Measurements from ENCODE around the gene SLC50A1.

SLC50A1 gene

GRCh38 chr1:155135415-155136028, at the start of gene SLC50A1:
SLC50A1 (plus strand) TSS chr1:155135852; CDS start chr1:155135912, 60 bp downstream.
- DNase-seq (ENCODE audit: low read depth), result peak; percentile 86
- H3K4me3 ChIP-seq (ENCODE audit: control insufficient read depth, low read depth, low read length), result peak within 1 kb of the TSS; percentile 89
- no peak for TF ChIP-seq CTCF (conservative IDR thresholded peaks at IDR 0.05; ENCODE audit: control insufficient read depth, insufficient read depth, low read depth, low read length)

GRCh38 chr1:155086128-155086741, 49.4 kb upstream of the SLC50A1 start:
- DNase-seq (ENCODE audit: low read depth), result no peak
- TF ChIP-seq CTCF (conservative IDR thresholded peaks at IDR 0.05; ENCODE audit: control insufficient read depth, insufficient read depth, low read depth, low read length), result peak; percentile 64
- H3K4me3 ChIP-seq (ENCODE audit: control insufficient read depth, low read depth, low read length), result no peak overlapping the region

- DNase-seq (ENCODE audit: low read depth), result no peak
- TF ChIP-seq CTCF (conservative IDR thresholded peaks at IDR 0.05; ENCODE audit: control insufficient read depth, insufficient read depth, low read depth, low read length), result no peak
- H3K4me3 ChIP-seq (ENCODE audit: control insufficient read depth, low read depth, low read length), result no peak overlapping the region
Measured at GRCh38 chr1:155086856-155087535, 48.7 kb upstream of the SLC50A1 start.

- no peak overlapping the region for H3K4me3 ChIP-seq (ENCODE audit: control insufficient read depth, low read depth, low read length)
- DNase-seq (ENCODE audit: low read depth), result peak; percentile 67
- TF ChIP-seq CTCF (conservative IDR thresholded peaks at IDR 0.05; ENCODE audit: control insufficient read depth, insufficient read depth, low read depth, low read length), result peak; percentile 92
Measured at GRCh38 chr1:155091071-155092051, 44.3 kb upstream of the SLC50A1 start.

- no peak overlapping the region for H3K4me3 ChIP-seq (ENCODE audit: control insufficient read depth, low read depth, low read length)
- no peak for DNase-seq (ENCODE audit: low read depth)
- TF ChIP-seq CTCF (conservative IDR thresholded peaks at IDR 0.05; ENCODE audit: control insufficient read depth, insufficient read depth, low read depth, low read length), result no peak
Measured at GRCh38 chr1:155092131-155092530, 43.5 kb upstream of the SLC50A1 start.

- DNase-seq (ENCODE audit: low read depth), result no peak
- H3K4me3 ChIP-seq (ENCODE audit: control insufficient read depth, low read depth, low read length), result no peak overlapping the region
- TF ChIP-seq CTCF (conservative IDR thresholded peaks at IDR 0.05; ENCODE audit: control insufficient read depth, insufficient read depth, low read depth, low read length), result no peak
Measured at GRCh38 chr1:155092641-155093040, 43.0 kb upstream of the SLC50A1 start.
